HG02973 (cell line): ENCODE measurements around the gene TDRKH.
"Not testable (repeated sequence)": the region's sequence is repeated elsewhere in the genome, so short reads cannot be mapped to it uniquely, and the experiment has no call there.

Experiments used
- ATAC-seq: cut with Tn5 transposase; IDR thresholded peaks from one replicate; pipeline ENCODE4 v1.9.1; 2021; ENCODE audit warnings: moderate library complexity; ENCODE audit not compliant: unreplicated experiment

TDRKH gene

DNA sequence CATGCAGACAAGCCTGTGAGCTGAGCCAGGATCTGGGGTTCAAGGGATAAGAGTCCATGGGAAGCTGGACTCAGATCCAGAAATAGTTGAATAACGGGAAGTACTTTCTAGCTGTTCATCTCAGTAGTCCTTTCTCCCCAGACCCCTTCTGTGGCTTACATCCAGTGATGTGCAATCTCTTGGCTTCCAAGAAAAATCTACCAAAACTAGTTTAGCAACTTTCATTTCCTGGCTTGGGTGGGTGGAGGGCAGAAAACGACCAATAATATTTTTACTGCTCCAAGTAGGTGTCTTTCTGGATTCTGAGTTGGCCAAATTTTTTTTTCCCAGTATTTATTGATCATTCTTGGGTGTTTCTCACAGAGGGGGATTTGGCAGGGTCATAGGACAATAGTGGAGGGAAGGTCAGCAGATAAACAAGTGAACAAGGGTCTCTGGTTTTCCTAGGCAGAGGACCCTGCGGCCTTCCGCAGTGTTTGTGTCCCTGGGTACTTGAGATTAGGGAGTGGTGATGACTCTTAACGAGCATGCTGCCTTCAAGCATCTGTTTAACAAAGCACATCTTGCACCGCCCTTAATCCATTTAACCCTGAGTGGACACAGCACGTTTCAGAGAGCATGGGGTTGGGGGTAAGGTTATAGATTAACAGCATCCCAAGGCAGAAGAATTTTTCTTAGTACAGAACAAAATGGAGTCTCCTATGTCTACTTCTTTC lies 21.8 kb downstream of the TDRKH start:
- not testable (repeated sequence) for ATAC-seq

DNA sequence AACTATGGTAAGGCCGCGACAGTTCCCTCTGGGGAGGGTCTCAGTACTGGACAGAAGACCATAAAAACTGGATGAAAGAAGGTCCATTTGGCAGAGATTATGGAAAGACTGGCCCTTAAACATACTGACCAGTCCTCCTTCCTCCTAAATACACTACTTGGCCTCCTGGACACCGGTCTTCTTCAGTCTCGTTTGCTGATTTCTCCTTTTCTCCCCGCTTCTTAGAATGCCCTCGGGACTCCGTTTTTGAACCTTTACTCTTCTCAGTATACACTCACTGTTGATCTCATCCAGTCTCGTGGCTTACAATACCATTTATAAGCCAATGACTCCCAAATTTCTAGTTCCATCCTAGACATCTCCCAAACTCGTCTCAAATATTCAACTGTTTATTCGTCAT lies 26.3 kb downstream of the TDRKH start:
- no peak for ATAC-seq

DNA sequence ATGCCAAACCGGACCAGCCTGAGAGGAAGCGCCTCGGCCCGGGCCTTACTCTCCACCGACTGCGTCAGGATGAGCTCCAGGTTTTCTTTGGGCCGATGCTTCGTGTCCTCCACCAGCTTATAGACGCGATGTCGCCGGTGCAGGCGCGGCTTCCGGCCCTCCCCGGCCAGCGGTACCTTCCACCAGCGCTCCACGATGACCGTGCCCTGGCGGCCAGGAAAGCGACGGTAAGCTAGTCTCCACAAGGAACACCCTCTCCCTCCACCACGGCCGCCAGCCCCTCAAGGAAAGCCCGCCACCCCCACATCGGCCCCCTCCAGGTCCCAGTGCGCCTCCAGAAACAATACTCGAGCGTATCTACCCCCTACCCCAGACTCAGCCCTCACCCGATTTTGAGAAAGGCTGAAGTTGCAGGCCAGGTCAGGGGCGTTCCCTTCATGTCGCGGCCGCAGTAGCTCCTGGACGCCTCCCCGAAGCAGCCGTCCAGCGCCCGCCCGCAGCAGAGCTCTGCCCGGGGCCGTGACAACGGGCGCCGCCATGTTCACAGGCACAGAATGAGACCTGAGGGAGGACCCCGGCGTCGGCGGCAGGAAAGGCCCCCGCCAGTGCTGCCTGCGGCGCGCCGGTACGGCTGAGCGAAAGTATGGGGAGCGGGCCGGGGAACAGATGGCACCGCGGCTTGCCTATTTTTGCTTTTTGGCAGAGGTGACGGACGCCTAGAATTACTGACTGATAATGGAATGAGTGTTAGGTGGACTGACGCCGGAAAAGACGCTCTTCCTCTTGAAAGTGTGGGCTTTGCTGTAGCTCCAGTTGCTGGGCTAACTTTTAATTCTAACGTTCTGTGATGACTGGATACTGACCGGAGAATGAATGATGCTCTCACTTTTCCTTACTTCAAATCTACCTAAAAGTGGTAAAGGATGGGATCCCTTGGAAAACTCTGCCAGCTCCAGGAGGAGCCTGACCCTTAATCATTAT lies 27.1 kb downstream of the TDRKH start, which contains the start of gene MRPL9:
Gene MRPL9, minus strand, starts transcription at position 556 of the 981 bp plus-strand sequence. Its CDS starts 17 bp downstream, at position 539.
- ATAC-seq, result peak; percentile 87

DNA sequence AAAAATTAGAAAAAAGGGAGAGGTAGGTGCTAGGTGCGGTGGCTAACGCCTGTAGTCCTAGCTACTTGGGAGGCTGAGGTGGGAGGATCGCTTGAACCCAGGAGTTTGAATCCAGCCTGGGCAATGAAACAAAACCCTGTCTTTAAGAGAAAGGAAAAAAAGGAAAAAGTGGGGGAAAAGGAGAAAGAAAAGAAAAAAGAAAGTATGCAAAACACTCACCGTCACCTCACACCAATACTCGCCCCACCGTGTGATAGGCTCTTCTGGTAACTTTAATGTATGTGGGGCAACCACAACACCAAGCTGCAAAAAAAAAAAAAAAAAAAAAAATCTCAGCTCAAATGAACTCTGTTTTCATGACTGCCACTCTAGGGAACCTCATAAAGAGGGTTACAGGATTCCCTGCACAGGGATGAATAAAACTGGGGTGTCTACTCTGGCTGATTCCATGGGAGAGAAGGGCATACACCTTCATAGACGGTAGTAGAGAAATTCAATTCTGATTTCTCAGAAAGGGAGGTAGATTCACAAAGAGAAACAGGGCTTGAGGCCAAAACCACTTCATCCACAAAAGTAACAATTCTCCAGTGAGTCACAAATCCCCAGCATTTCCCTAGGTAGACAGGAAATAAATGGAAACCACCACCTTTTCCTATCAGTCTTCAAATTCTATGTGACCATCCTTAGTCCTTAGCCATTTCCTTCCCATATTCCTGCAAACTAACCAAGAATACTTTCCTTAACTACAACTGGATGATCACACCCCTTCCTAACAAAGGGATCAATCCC lies 29.5 kb downstream of the TDRKH start:
- ATAC-seq, result no peak

DNA sequence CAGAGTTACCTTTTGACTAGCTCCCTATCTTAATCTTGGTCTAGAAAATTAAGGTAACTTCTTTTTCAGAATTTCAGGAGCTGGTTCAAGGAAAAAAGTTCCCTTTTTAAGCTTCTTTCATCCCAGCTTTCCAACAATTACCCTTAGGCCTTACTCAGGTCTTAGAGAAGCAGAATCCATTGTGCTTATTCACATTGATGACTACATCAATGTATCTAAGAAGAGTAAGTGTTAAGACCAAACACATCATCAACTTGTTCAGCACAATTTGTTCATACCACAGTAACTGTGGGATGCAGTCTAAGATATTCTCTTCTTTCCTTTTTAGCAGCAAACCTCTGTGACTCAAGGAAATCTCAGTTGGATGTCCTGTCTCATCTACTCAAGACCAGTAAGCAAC lies 31.1 kb downstream of the TDRKH start:
- ATAC-seq, result no peak

DNA sequence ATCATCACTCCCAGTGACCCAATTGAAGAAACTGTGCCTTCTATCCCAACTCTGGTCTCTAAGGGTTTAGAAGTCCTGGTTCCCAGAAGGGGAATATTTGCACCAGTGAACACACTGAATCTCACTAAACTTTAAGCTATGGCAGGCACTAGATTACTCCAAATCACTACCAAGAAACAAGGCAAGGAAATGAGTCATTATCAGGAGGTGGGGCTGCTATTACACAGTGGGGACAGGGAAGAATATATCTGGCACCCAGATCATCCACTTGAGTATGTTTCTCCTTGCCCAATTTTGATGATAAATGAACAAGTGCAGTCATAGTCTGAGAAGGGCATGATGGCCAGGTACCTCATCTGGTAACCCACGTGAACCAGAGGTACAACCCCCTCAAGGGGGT lies 34.0 kb downstream of the TDRKH start:
- ATAC-seq, result no peak

DNA sequence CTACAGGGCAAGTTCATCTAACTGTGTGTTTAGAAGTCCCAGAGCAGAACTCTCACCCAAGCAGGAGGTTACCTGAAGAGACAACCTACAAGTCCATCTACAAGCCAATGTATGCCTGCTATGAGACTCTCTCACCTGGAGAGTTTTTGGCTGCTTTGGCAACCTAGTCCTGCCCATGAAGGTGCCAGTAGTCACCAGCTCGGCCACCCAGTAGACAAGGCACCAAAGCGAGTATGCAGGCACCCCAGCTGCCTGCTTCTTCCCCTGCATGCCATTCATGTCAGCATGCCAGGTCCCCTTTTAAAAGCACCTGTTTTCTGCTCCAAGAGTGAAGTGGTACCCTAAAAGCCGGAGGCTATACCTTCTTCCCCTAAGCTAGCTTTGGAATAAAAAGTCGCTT lies 48.8 kb downstream of the TDRKH start:
- ATAC-seq, result no peak

DNA sequence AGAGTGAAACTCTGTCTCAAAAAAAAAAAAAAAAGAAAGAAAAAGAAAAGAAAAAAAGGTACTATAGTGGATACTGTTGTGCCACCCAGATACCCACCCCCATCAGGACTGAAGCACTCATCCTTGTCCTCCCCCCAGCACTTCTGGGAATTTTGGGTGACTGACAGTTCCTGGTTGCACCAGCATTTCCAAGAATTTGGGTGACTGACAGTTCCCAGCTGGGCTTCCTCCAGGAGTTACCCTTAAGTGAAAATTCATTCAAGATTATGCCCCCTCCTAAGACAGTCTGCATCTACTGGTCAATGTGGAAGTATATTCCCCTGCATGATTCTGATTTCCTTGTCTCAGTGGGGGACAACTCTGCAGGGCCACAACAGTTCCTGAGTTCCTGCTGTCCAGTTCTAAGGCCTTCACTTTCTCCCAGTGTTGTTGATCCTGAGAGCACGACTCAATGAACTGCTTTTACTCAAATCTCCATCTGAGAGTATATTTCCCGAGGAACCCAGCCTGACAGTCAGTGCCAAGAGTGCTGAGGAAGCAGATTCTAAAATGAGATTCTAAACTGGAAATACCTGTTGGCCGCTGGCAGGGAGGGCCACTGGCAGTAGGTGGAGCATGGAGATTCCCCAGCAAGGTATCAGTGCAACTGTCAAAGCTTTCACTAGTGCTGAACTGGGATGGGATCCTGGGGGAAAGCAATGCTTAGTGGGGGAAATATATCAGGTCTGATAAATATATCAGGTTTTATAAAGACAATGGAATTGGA lies 50.5 kb downstream of the TDRKH start:
- ATAC-seq, result no peak

DNA sequence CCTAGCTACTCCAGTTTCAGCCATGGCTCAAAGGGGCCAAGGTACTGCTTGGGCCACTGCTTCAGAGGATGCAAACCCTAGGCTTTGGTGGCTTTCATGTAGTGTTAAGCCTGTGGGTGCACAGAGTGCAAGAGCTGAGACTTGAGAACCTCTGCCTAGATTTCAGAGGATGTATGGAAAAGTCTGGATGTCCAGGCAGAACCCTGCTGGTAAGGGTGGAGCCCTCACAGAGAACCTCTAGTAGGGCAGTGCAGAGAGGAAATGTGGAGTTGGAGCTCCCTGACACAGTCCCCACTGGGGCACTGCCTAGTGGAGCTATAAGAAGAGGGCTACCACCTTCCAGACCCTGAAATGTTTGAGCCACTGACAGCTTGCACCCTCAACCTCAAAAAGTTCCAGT lies 52.8 kb downstream of the TDRKH start:
- ATAC-seq, result no peak

DNA sequence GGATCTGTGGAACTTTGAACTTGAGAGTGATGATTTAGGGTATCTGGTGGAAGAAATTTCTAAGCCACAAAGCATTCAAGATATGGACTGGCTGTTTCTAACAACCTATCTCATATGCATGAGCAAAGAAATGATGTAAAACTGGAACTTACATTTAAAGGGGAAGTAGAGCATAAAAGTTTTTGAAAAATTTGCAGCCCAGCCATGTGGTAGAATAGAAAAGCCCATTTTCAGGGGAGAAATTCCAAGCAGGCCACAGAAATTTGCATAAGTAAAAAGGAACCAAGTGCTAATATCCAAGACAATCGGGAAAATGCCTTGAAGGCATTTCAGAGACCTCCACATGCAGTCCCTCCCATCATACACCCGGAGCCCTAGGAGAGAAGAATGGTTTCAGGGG lies 53.3 kb downstream of the TDRKH start:
- no peak for ATAC-seq

DNA sequence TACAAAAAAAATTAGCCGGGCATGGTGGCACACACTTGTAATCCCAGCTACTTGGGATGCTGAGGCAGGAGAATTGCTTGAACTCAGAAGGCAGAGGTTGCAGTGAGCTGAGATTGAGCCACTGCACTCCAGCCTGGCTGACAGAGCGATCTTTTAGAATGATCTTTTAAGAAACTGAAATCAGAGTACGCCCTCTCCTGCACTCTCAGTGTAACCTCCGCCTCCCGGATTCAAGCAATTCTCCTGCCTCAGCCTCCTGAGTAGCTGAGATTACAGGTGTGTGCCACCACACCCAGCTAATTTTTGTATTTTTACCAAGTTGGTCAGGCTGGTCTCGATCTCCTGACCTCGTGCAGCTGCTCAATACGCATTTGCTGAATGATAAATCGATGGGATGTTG lies 56.3 kb downstream of the TDRKH start:
- ATAC-seq, result not testable (repeated sequence)

DNA sequence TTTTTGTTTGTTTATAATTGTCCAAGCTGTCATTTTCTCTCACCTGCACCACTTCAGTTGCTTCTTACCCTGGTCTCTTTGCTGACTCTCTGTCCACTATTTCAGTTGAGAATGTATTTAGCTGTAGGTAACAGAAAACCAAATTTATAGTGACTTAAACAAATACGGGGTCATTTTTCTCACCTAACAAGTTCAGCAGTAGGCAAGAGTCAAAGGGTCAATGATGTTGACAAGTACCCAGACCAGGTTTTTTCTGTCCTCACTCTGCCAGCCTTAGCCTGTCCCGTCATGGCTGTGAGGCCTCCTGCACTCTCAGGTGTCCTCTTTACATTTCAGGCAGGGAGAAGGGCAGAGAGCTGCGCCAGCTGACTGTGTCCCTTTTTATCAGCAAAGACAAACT lies 57.2 kb downstream of the TDRKH start:
- ATAC-seq, result no peak

DNA sequence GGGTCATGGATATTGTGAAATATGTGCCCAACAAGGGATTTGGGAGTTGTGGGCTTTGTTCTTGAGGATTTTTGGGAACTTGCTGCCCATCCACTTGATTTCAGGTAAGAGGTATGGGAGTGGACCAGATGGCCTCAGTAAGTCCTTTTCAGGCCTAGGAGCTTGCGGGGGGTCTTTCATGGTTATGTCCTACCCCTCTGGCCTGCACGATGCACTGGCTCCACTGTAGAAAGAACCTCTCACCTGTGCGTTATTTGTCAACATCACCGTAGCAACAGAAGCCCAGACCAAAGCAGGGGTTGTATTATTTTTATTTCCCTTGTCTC lies 60.4 kb downstream of the TDRKH start:
- no peak for ATAC-seq

DNA sequence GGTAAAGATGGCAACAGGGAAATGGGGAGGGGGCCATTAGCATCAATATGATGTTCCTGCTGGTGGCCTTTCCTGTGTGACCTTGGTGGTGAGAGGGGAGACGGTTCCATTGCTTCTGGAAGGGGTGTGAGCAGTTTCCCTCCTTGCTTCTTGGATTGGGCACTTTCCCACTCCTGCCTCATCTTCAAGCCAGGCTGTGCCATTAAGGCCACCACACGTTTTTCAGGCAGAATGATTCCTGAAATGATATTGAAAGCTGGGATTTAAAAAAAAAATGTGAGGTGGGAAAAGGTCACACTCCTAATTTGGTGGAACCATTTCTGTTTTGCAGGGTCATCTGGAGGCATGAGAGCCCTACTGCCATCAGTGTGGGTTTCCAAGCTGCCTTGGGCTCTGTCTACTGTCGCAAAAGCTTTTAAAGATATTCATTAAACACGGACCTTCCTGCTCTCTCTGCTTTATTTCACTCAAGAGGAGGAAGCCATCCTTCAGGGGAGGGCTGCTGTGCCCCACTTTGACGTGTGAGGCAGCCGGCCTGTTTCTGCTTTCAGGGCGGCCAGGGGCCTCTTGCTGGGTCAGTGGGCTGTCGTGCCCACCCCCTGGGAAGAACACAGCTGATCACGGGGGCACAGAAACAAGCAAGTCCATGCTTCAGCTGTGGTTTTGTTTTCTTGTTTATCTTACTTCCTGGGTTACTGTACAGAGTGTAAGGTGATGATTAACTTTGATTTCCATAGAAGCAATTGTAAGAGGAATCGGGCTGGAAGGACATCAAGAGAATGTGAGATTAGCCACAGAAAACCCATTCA lies 60.9 kb downstream of the TDRKH start:
- no peak for ATAC-seq

DNA sequence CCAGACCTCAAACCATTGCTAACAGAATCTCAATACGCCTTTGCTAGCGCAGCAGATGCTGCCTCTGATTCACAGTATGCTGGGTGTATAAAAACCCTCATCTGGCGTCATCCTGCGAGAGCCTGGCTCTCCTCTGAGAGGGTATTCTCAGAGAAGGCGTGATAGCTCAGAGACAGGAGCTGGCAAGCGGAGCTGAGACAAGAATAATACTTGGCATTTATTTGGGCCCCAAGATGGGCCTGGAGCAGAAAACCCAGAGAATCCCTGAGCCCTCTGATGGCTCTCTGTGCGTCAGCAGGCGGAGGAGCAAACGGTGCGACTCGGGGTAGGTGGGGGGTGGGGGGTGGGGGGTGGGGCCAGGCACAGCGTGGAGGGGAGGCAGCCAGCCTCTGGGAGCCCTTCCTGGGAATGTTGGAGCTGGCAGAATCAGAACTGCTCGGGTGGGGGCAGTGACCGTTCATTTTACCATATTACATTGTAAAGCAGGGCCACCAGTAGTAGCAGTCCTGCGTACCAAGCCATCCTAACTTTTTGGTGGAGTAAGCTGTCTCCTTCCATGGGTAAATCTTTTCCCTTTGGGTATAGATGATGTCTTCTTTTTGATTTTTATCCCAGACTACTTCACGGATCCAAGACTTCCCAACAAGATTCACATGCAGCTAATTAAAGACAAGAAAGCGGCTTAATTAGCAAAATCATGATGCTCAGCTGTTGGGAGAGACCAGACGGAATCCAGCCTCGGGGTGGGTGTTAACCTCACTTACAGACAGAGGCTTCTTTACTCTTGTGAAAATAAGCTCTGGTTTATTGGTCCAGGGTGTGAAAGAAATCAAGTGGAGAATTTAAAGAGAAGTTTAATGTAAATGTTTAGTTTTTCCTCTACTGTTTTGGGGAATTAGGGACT lies 61.9 kb downstream of the TDRKH start:
- no peak for ATAC-seq

DNA sequence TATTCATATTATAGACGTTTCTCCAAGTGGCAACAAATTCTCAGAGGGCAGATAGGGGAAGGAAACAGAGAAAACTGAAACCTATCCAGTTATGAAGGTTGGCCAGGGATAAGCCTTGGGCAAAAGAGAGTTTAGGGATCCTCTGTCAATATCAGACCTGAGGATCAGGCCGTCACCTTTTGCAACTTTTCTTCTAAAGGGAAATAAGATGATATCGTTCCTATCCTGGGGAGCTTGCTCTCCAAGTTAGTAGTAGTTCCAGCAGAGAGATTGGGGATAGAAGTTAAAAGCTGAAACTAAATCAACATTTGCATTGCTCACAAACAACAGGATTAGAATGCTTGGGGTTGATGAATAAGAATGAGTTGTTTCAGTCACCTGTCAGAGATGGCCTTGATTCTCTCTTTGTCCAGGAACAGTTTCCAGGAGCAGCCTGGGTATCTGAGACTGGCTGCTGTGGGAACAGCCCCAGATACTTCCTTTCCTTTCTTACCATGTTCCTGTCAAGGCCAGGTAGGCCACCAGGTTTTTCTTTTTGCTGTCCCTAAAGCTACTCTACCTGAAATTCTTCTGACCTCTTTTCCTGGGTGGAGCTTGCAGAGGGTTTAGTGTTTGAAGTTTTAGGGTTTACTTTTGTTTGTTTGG lies 66.5 kb downstream of the TDRKH start:
- ATAC-seq, result no peak
